ENCODE data around the gene ULK4. TPM values are rescaled to one million over a fixed set of nuclear protein-coding genes. Genes with fewer than 3 reads are reported as not detected.

The ULK4 gene
- total RNA-seq, 1 donor from 2014 or later, result 11.2 TPM

DNA sequence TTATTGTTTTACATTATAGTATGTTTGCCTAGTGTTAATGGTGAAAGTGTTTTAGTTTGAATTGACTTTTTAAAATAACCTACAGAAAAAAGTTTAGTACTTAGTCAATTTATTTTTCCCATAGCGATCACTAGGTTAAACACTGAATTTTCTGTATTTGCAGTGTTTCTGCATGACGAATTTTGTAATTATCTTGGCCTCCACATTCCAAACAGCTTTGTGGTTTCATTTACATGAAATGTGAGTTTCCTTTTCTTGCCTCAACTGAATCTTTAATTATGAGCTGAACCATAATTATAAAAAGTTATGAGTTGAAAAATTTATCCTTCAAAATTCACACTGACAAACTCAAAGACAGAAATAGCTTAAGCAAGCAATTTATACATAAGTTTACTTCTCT, 527.1 kb downstream of the ULK4 start:
- Histone ChIP-seq H3K27ac (no peak overlapping the region), H3K27me3 (no peaks in the 10 kb centered on the region), H3K9me3 (no peaks in the 10 kb centered on the region), H3K4me1 (no peaks in the 10 kb centered on the region), H3K36me3 (no peaks in the 10 kb centered on the region), H3K4me3 (no peak overlapping the region)
- ATAC-seq (no peak), DNase-seq (no peak)
- intact Hi-C loops (cut with DNase I), result no loop called here
- TF ChIP-seq, protein P1, sequence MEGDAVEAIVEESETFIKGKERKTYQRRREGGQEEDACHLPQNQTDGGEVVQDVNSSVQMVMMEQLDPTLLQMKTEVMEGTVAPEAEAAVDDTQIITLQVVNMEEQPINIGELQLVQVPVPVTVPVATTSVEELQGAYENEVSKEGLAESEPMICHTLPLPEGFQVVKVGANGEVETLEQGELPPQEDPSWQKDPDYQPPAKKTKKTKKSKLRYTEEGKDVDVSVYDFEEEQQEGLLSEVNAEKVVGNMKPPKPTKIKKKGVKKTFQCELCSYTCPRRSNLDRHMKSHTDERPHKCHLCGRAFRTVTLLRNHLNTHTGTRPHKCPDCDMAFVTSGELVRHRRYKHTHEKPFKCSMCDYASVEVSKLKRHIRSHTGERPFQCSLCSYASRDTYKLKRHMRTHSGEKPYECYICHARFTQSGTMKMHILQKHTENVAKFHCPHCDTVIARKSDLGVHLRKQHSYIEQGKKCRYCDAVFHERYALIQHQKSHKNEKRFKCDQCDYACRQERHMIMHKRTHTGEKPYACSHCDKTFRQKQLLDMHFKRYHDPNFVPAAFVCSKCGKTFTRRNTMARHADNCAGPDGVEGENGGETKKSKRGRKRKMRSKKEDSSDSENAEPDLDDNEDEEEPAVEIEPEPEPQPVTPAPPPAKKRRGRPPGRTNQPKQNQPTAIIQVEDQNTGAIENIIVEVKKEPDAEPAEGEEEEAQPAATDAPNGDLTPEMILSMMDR (IDR thresholded peaks at IDR 0.05), result no peak

DNA sequence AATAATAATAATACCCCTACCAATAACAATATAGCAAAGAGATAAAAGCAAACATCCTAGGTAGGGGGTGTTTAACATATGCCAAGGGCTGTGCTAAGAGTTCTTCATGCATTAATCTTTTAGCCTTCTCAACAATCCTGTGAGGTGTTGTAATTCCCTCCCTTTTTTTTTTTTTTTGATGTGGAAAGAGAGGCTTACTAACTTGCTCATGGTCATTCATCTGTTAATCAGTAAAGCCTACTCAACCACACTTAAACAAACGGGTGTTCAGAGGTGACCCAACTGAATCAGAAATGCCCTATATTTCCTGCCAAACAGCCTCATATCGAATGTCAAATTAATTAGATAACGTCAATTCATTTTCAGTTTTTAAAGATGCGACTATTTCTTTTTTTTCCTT, 530.5 kb downstream of the ULK4 start:
- Histone ChIP-seq H3K4me1 (no peaks in the 10 kb centered on the region), H3K4me3 (no peak overlapping the region), H3K36me3 (no peaks in the 10 kb centered on the region), H3K9me3 (peaks cover 5% of the 10 kb centered on the region), H3K27ac (no peak overlapping the region), H3K27me3 (no peaks in the 10 kb centered on the region)
- TF ChIP-seq, protein P1 (IDR thresholded peaks at IDR 0.05), result no peak
- intact Hi-C loops (cut with DNase I), result no loop called here
- DNase-seq (no peak), ATAC-seq (no peak)

DNA sequence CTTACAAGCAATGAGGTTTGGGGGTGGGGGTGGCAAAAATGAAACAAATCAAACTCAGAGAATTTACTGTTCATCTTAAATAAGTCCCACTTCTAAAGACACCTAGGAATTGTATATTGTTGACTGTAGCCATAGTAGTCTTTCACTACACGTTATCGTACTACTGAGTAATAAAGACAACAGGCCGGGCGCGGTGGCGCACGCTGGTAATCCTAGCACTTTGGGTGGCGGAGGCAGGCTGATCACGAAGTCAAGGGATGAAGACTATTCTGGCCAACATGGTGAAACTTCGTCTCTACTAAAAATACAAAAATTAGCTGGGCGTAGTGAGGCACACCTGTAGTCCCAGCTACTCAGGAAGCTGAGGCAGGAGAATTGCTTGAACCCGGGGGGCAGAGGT, 531.0 kb downstream of the ULK4 start:
- no peak overlapping the region for H3K4me3 ChIP-seq
- intact Hi-C loops (cut with DNase I), result no loop called here
- DNase-seq (no peak), ATAC-seq (no peak)
- H3K9me3 ChIP-seq, result peaks cover 5% of the 10 kb centered on the region
- no peaks in the 10 kb centered on the region for H3K27me3 ChIP-seq
- no peaks in the 10 kb centered on the region for H3K4me1 ChIP-seq
- no peaks in the 10 kb centered on the region for H3K36me3 ChIP-seq
- no peak overlapping the region for H3K27ac ChIP-seq
- TF ChIP-seq, protein P1 (IDR thresholded peaks at IDR 0.05), result no peak

DNA sequence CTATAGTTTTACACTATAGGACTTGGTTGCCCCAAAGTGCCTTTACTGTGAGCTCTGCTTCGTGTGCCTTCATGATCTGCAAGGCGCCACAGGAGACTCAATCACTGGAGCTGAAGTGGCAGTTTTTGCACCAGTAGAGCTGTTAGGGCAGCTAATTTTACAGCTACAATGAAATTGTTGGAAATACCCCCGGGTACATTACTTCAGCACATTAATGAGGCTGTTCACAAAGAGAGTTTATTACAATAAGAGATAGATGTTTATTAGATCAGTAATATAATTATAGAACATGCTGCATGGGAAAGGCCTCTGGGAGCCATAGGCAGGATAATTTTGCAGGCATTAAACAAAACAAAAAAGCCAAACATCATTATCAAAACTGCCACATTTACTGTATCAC, 531.5 kb downstream of the ULK4 start:
- no peaks in the 10 kb centered on the region for H3K36me3 ChIP-seq
- TF ChIP-seq, protein P1 (IDR thresholded peaks at IDR 0.05), result no peak
- H3K27ac ChIP-seq, result no peak overlapping the region
- intact Hi-C loops (cut with DNase I), result no loop called here
- peaks cover 5% of the 10 kb centered on the region for H3K9me3 ChIP-seq
- DNase-seq (no peak), ATAC-seq (no peak)
- H3K4me1 ChIP-seq, result no peaks in the 10 kb centered on the region
- no peak overlapping the region for H3K4me3 ChIP-seq
- no peaks in the 10 kb centered on the region for H3K27me3 ChIP-seq

DNA sequence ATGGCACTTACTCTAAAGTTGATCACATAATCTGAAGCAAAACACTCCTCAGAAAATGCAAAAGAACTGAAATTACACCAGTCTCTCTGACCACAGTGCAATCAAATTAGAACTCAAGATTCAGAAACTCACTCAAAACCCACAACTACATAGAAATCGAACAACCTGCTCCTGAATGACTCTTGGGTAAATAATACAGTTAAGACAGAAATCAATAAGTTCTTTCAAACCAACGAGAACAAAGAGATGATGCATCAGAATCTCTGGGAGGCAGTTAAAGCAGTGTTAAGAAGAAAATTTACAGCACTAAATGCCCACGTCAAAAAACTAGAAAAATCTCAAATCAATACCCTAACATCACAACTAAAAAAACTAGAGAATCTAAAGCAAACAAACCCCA, 535.4 kb downstream of the ULK4 start:
- intact Hi-C loops (cut with DNase I), result no loop called here
- no peaks in the 10 kb centered on the region for H3K36me3 ChIP-seq
- H3K27me3 ChIP-seq, result no peaks in the 10 kb centered on the region
- DNase-seq (no peak), ATAC-seq (no peak)
- peaks cover 5% of the 10 kb centered on the region for H3K9me3 ChIP-seq
- no peak overlapping the region for H3K27ac ChIP-seq
- no peak overlapping the region for H3K4me3 ChIP-seq
- TF ChIP-seq, protein P1 (IDR thresholded peaks at IDR 0.05), result no peak
- no peaks in the 10 kb centered on the region for H3K4me1 ChIP-seq
